Omental fat pad (tissue), 4 donors: ENCODE data around the gene EPB41L1. TPM values are rescaled to one million over a fixed set of nuclear protein-coding genes. Genes with fewer than 3 reads are reported as not detected.

Source experiments
- ATAC-seq: fragments of 150-250 bp; one replicate; pipeline ENCODE4 v1.9.1; 2016; ENCODE audit warnings: mild to moderate bottlenecking, moderate library complexity; ENCODE audit not compliant: low FRiP score
- DNase-seq: peaks from one replicate; pipeline ENCODE4 v3.0.0-alpha.2; 2019; ENCODE audit warnings: low spot score
- CTCF ChIP-seq, 3 donors: fragments of 450-650 bp; IDR thresholded peaks; one replicate each; pipeline ENCODE4 v1.5.1; 2016 to 2017; ENCODE audit warnings: antibody characterized with exemption in 3 of 3, mild to moderate bottlenecking in 3 of 3, moderate library complexity in 2 of 3
- total RNA-seq, 4 donors: library from RNA; depleted of rRNA; stranded (reverse); fragments of >200 nt; gene quantifications; one replicate each; pipeline ENCODE4 v1.1.0, GENCODE V29; 2016

The EPB41L1 gene
- total RNA-seq, 4 donors from 2014 or later: 27.4 to 55.5 (median 46.0) TPM

GRCh38 chr20:36271639-36272546, 117.4 kb downstream of the EPB41L1 start:
- no peak for DNase-seq
- TF ChIP-seq CTCF (IDR thresholded peaks at IDR 0.05): no peak
- ATAC-seq: no peak

GRCh38 chr20:36272547-36273220, 118.1 kb downstream of the EPB41L1 start:
- TF ChIP-seq CTCF (IDR thresholded peaks at IDR 0.05): no peak
- DNase-seq (no peak), ATAC-seq (no peak)

GRCh38 chr20:36273414-36274180, 119.1 kb downstream of the EPB41L1 start:
- no peak for DNase-seq
- no peak for TF ChIP-seq CTCF (IDR thresholded peaks at IDR 0.05)
- ATAC-seq: no peak

GRCh38 chr20:36274181-36274841, 119.8 kb downstream of the EPB41L1 start:
- DNase-seq: no peak
- no peak for TF ChIP-seq CTCF (IDR thresholded peaks at IDR 0.05)
- no peak for ATAC-seq

- DNase-seq (no peak), ATAC-seq (no peak)
Observed at GRCh38 chr20:36275011-36275410, 120.5 kb downstream of the EPB41L1 start.

More at GRCh38 chr20:36275011-36275410, 120.5 kb downstream of the EPB41L1 start:
- no peak for TF ChIP-seq CTCF (IDR thresholded peaks at IDR 0.05)
